GM18505 (cell line): ENCODE results near the gene EP300.
"Not testable (repeated sequence)": the region's sequence is repeated elsewhere in the genome, so short reads cannot be mapped to it uniquely, and the experiment has no call there.

Experiments
- ATAC-seq: cut with Tn5 transposase; IDR thresholded peaks from one replicate; pipeline ENCODE4 v1.9.1; 2021; ENCODE audit not compliant: unreplicated experiment
- POLR2A ChIP-seq: IDR thresholded peaks from 4 replicates; pipeline ENCODE4 v1.6.1; 2011; ENCODE audit warnings: borderline replicate concordance; ENCODE audit not compliant: insufficient read depth, insufficient read length; ENCODE audit errors: extremely low read depth

EP300 gene

DNA sequence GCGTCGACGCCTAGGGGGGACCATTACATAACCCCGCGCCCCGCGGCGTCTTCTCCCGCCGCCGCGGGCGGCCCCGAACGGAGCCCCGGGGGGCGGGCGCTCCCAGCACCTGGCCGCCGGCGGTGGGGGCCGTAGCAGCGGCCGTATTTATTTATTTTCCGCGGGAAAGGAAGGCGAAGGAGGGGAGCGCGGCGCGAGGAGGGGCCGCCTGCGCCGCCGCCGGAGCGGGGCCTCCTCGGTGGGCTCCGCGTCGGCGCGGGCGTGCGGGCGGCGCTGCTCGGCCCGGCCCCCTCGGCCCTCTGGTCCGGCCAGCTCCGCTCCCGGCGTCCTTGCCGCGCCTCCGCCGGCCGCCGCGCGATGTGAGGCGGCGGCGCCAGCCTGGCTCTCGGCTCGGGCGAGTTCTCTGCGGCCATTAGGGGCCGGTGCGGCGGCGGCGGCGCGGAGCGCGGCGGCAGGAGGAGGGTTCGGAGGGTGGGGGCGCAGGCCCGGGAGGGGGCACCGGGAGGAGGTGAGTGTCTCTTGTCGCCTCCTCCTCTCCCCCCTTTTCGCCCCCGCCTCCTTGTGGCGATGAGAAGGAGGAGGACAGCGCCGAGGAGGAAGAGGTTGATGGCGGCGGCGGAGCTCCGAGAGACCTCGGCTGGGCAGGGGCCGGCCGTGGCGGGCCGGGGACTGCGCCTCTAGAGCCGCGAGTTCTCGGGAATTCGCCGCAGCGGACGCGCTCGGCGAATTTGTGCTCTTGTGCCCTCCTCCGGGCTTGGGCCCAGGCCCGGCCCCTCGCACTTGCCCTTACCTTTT, at the start of gene EP300:
Gene EP300 (plus strand): TSS at position 570 of the 795 bp plus-strand sequence. CDS start 413 bp downstream, outside the sequence.
- TF ChIP-seq POLR2A, result peak; percentile 76
- peak; percentile 49 for ATAC-seq

DNA sequence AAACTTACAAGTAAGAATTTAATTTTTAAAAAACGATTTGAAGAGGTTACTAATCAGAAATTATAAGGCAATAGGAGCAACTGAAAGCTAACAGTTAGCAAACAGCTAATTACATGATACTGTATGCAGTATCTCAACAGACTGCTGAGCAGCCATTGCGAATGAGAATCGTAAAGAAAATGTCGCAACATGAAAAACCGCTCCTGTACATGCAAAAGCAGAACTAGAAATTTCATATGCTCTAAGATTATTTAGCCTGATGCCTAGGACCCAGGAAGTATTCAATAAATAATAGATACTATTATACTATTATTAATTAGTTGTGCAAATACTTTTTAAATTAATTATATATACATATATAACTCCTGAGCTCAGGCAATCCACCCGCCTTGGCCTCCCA, 48.7 kb upstream of the EP300 start:
- no peak for ATAC-seq

GRCh38 chr22:41045575-41045974, 46.8 kb upstream of the EP300 start:
- ATAC-seq, result not testable (repeated sequence)

More for the DNA sequence above, 48.7 kb upstream of the EP300 start:
- TF ChIP-seq POLR2A, result no peak

DNA sequence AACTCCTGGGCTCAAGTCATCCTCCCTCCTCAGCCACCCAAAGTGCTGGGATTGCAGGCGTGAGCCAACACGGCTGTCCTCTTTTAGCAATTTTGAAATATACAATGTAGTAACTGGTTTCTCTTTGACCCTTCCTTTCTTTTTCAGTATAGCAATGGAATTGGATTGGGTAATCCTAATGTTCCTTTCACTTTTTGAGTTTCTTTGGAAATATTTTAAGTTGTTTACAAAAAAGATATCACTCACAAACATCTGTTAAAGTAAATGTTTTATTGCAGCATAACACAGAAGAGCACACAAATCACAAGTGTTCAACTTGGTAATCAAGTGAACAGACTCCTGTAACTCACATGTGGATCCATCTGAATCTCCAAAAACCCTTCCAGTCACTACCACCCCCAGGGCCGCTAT, 44.6 kb upstream of the EP300 start:
- no peak for TF ChIP-seq POLR2A
- no peak for ATAC-seq

GRCh38 chr22:41048345-41048744, 44.0 kb upstream of the EP300 start:
- not testable (repeated sequence) for ATAC-seq

DNA sequence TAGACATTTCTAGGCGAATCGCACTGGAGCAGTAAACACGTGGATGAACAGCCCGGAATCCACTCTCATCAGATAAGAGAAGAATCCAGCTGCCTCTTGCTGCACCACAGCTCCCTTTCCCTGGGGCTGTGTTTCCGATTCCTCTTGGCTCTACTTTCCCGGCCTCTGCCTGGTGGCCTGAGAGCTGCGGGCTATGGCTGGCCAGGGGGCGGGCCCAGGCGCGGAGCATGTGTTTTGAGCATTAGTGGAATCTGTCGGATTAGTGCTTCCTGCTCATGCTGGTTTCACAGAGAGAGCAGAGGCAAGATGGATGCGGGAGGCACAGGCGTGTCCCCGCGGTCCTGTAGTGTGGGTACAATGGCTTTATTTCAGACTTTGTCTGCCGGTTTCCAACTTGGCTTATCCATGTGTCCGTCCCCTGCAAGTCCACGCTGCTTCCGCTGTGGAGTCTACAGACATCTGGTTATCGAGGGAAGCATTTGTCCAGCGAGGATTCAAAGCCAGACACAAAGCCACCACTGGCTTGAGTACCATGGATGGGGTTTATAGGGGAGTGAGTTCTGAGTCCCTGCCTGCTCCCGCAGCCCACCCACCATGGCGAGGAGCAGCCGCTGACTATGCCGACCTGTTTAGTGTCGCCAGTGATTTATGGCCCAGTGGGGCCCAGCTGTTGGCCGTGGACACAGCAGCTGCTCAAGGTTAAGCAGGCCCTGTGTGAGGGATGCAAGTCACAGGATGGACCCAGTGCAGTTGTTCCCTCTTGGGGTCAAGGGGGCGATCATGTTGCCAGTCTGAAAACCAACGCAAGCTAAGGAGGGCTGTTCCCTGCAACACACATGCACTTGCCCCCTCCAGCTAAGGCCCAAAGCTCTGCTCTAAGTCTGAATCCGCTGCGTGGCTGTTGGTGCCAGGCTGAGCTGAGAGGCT, 43.3 kb upstream of the EP300 start:
- ATAC-seq, result no peak
- no peak for TF ChIP-seq POLR2A

- not testable (repeated sequence) for ATAC-seq
Observed at GRCh38 chr22:41049795-41050194, 42.6 kb upstream of the EP300 start.

GRCh38 chr22:41050883-41051282, 41.5 kb upstream of the EP300 start:
- ATAC-seq, result no peak
- TF ChIP-seq POLR2A, result no peak

- no peak for TF ChIP-seq POLR2A
- ATAC-seq, result no peak
Observed at GRCh38 chr22:41052661-41053490, 39.5 kb upstream of the EP300 start.

- no peak for TF ChIP-seq POLR2A
- no peak for ATAC-seq
Observed at GRCh38 chr22:41057076-41057475, 35.3 kb upstream of the EP300 start.

DNA sequence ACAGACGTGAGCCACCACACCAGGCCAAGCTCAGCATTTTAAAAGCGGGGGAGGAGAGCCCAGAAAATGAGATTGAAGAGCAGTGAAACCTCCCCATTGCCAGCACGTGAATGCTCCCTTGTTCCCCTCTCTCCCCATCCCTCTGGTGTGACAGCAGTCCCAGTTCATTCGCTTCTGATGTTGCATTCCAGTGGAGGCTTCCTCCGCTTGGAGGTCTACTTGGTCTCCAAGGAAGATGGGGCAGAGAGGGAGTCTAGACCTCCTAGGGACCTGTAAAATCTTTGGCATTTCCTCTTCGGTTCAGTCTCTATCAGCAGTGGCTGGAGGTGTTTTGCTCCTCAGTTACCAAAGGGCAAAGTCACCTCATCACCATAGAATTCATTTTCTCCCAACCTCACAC, 30.2 kb upstream of the EP300 start:
- no peak for ATAC-seq
- no peak for TF ChIP-seq POLR2A

DNA sequence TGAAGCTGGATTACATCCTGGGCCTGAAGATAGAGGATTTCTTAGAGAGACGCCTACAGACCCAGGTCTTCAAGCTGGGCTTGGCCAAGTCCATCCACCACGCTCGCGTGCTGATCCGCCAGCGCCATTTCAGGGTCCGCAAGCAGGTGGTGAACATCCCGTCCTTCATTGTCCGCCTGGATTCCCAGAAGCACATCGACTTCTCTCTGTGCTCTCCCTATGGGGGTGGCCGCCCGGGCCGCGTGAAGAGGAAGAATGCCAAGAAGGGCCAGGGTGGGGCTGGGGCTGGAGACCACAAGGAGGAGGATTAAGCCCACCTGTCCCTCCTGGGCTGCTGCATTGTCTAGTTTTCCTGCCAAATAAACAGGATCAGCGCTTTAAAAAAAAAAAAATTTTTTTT, 28.1 kb upstream of the EP300 start:
- not testable (repeated sequence) for ATAC-seq

GRCh38 chr22:41066341-41066740, 26.1 kb upstream of the EP300 start:
- not testable (repeated sequence) for ATAC-seq

- ATAC-seq, result not testable (repeated sequence)
Observed at GRCh38 chr22:41067968-41068367, 24.4 kb upstream of the EP300 start.
